ENCODE measurements around the gene PEA15.

PEA15 gene

GRCh38 chr1:160205242-160206035 is at the start of gene PEA15:
Gene PEA15 (plus strand): TSS chr1:160205384. CDS start chr1:160211545, 6,161 bp downstream.
- peak; percentile 58 for DNase-seq (ENCODE audit: low spot score)

- DNase-seq (ENCODE audit: low spot score), result no peak
Observed at GRCh38 chr1:160156361-160156760, 48.8 kb upstream of the PEA15 start.

- DNase-seq (ENCODE audit: low spot score), result no peak
Observed at GRCh38 chr1:160157174-160157573, 48.0 kb upstream of the PEA15 start.

- no peak for DNase-seq (ENCODE audit: low spot score)
Observed at GRCh38 chr1:160158031-160158430, 47.2 kb upstream of the PEA15 start.

- no peak for DNase-seq (ENCODE audit: low spot score)
Observed at GRCh38 chr1:160158534-160158933, 46.6 kb upstream of the PEA15 start.

- DNase-seq (ENCODE audit: low spot score), result no peak
Observed at GRCh38 chr1:160159846-160160245, 45.3 kb upstream of the PEA15 start.

GRCh38 chr1:160161965-160162705 is 43.0 kb upstream of the PEA15 start:
- DNase-seq (ENCODE audit: low spot score), result peak; percentile 56

GRCh38 chr1:160162931-160163330 is 42.3 kb upstream of the PEA15 start:
- DNase-seq (ENCODE audit: low spot score), result peak; percentile 54

GRCh38 chr1:160163615-160164014 is 41.6 kb upstream of the PEA15 start:
- no peak for DNase-seq (ENCODE audit: low spot score)

GRCh38 chr1:160164121-160164520 is 41.1 kb upstream of the PEA15 start:
- DNase-seq (ENCODE audit: low spot score), result no peak

GRCh38 chr1:160166166-160166868 is 38.9 kb upstream of the PEA15 start:
- DNase-seq (ENCODE audit: low spot score), result no peak

- DNase-seq (ENCODE audit: low spot score), result no peak
Observed at GRCh38 chr1:160167056-160167455, 38.1 kb upstream of the PEA15 start.

GRCh38 chr1:160167580-160167979 is 37.6 kb upstream of the PEA15 start:
- no peak for DNase-seq (ENCODE audit: low spot score)

GRCh38 chr1:160168016-160168415 is 37.2 kb upstream of the PEA15 start:
- no peak for DNase-seq (ENCODE audit: low spot score)

GRCh38 chr1:160168609-160169369 is 36.4 kb upstream of the PEA15 start:
- no peak for DNase-seq (ENCODE audit: low spot score)

- DNase-seq (ENCODE audit: low spot score), result no peak
Observed at GRCh38 chr1:160169553-160170399, 35.4 kb upstream of the PEA15 start.

GRCh38 chr1:160171354-160171753 is 33.8 kb upstream of the PEA15 start:
- DNase-seq (ENCODE audit: low spot score), result no peak

GRCh38 chr1:160171980-160172379 is 33.2 kb upstream of the PEA15 start:
- no peak for DNase-seq (ENCODE audit: low spot score)

GRCh38 chr1:160177231-160177630 is 28.0 kb upstream of the PEA15 start:
- no peak for DNase-seq (ENCODE audit: low spot score)

GRCh38 chr1:160177667-160178066 is 27.5 kb upstream of the PEA15 start:
- DNase-seq (ENCODE audit: low spot score), result no peak

- no peak for DNase-seq (ENCODE audit: low spot score)
Observed at GRCh38 chr1:160178731-160179130, 26.5 kb upstream of the PEA15 start.

Data from pons (tissue), 1 donor.